Measurements from ENCODE around the gene CCDC12.
"Not testable (repeated sequence)": the region's sequence is repeated elsewhere in the genome, so short reads cannot be mapped to it uniquely, and the experiment has no call there.

Gene CCDC12

GRCh38 chr3:46918634-46919033 lies 57.9 kb downstream of the CCDC12 start:
- DNase-seq: no peak

- no peak for DNase-seq
Observed at GRCh38 chr3:46918202-46918601, 58.3 kb downstream of the CCDC12 start.

- DNase-seq: no peak
Observed at GRCh38 chr3:46917257-46917656, 59.3 kb downstream of the CCDC12 start.

GRCh38 chr3:46916799-46917198 lies 59.7 kb downstream of the CCDC12 start:
- no peak for DNase-seq

GRCh38 chr3:46916278-46916677 lies 60.3 kb downstream of the CCDC12 start:
- DNase-seq: no peak

GRCh38 chr3:46915297-46915822 lies 61.2 kb downstream of the CCDC12 start:
- no peak for DNase-seq

- no peak for DNase-seq
Observed at GRCh38 chr3:46914849-46915248, 61.7 kb downstream of the CCDC12 start.

- DNase-seq: no peak
Observed at GRCh38 chr3:46913644-46914043, 62.9 kb downstream of the CCDC12 start.

GRCh38 chr3:46912986-46913385 lies 63.6 kb downstream of the CCDC12 start:
- no peak for DNase-seq

GRCh38 chr3:46910914-46911313 lies 65.6 kb downstream of the CCDC12 start:
- not testable (repeated sequence) for DNase-seq

GRCh38 chr3:46910166-46910760 lies 66.3 kb downstream of the CCDC12 start:
- DNase-seq: no peak

GRCh38 chr3:46909535-46910161 lies 66.9 kb downstream of the CCDC12 start:
- no peak for DNase-seq

GRCh38 chr3:46908986-46909534 lies 67.5 kb downstream of the CCDC12 start:
- DNase-seq: no peak

GRCh38 chr3:46908294-46908985 lies 68.1 kb downstream of the CCDC12 start:
- DNase-seq: no peak

GRCh38 chr3:46907960-46908293 lies 68.6 kb downstream of the CCDC12 start:
- DNase-seq: no peak

- DNase-seq: no peak
Observed at GRCh38 chr3:46907271-46907670, 69.3 kb downstream of the CCDC12 start.

- no peak for DNase-seq
Observed at GRCh38 chr3:46906471-46907058, 70.0 kb downstream of the CCDC12 start.

- no peak for DNase-seq
Observed at GRCh38 chr3:46905661-46906451, 70.7 kb downstream of the CCDC12 start.

- DNase-seq: no peak
Observed at GRCh38 chr3:46905213-46905560, 71.4 kb downstream of the CCDC12 start.

GRCh38 chr3:46904303-46905212 lies 72.0 kb downstream of the CCDC12 start:
- DNase-seq: no peak

Data from cortex of kidney (tissue), 1 donor.